ENCODE results near the gene GDPD4.

Gene GDPD4

DNA sequence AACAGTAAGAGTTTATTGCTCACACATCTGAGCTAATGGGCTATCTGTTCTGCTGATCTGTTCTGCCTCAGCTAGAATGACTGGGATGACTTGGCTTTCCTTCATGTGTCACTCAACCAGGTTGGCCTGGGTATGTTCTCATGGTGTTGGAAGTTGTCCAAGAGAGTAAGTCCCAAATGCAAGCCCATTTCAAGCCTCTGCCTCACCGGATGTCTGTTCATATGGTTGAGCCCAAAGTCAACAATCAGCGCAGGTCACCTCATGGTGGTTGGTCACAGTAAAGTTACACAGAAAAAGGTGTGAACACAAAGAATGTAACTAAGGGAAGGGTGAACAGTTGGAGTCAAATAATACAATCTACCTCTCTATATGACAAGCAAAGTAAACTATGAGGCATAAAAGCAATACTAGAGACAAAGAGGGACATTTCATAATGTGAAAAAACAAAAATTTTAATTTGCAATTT is 1.9 kb downstream of the GDPD4 start:
- no peak for DNase-seq

- DNase-seq, result no peak
Observed at GRCh38 chr11:77294040-77294439, 7.4 kb downstream of the GDPD4 start.

DNA sequence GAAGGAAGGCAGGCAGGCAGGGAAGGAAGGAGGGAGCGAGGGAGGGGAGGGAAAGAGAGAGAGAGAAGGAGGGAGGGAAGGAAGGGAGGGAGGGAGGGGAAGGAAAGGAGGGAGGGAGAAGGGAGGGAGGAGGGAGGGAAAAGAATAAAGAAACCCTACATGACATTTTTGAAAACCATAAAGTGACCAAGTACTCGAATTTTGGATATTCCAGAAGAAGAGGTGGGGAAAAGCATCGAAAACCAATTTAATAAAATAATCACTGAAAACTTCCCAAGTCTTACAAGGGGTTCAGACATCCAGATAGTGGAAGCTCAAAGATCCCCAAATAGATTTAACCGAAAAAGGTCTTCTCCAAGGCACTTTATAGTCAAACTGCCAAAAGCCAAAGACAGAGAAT is 11.7 kb downstream of the GDPD4 start:
- DNase-seq, result no peak

- no peak for DNase-seq
Observed at GRCh38 chr11:77287615-77288273, 13.7 kb downstream of the GDPD4 start.

DNA sequence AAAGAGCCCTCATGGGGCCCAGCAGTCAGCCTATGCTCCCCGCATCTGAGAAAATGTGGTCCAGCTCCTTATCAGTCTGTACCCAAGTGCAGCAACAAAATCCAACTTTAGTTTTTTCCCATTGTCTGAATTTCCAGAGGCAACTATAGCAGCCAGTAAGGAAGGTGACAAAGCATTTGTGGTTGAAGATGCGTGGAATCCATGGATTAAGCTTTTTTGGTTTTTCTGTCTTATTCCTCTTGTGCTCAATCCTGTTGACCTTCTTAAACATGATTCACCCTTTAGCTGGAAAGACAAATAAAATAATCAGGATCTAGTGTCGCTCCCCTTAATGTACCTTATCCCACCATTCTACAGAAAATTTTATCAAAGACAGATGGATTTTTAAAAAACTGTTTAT is 14.3 kb downstream of the GDPD4 start:
- DNase-seq, result no peak

- no peak for DNase-seq
Observed at GRCh38 chr11:77284476-77285468, 16.7 kb downstream of the GDPD4 start.

DNA sequence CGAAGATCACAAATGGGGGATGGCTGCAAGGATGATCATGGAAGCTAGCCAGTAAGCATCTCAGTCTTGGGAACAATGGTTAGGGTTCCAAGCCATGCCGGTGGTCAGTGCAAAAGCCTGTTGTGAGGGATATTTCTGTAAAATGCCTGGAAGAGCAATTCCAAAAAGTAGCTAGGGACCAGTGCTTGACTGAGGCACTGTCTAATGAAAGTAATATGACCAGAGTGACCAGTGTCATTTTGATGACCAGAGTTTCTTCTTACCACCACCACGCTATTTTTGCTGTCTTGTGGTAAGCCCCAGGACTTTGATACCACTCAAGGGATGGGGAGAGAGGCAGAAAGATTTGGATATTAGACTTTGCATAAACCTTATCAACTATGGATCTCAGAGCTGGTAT is 18.4 kb downstream of the GDPD4 start:
- no peak for DNase-seq

DNA sequence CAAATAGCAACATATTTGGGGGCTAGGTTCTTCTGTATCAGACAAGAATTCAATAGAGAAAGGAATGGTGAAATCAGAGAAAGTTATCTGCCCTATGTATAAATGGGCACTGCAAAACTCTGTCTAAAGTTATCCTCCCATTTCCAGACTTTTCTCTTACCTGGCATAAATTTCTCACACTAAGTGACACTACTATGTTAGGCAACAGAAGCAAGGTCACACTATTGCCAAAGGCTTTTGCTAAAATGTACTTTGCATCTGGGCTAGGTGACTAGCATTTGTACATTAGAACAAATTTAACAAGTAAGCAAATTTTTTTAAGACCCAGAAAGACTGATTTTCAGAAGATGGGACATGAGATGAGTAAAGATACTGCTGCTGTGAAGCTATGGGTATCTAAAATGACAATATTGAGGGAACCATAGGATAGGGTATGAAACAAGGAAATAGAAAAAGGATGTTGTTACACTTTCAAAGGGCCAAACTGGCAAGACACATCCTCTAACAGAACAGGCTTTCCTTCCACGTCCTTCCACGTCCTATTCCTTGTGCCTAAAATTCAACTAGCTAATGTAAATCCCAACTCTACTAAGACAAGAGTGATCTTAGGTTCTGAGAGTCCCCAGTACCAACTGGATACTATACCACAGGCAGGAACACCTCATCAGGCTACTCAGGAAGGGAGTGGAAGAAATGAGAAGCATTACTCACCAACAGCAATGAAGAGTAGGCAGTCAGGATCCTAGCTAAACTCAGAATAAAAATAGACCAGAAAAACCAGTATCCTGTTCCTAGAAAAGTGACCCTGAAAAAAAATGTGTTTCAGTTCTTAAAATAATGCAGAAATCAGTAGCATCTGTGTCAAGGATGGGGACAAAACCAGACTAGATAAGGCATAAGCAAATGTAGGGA is 22.6 kb downstream of the GDPD4 start:
- no peak for DNase-seq

- DNase-seq, result no peak
Observed at GRCh38 chr11:77276271-77276670, 25.2 kb downstream of the GDPD4 start.

DNA sequence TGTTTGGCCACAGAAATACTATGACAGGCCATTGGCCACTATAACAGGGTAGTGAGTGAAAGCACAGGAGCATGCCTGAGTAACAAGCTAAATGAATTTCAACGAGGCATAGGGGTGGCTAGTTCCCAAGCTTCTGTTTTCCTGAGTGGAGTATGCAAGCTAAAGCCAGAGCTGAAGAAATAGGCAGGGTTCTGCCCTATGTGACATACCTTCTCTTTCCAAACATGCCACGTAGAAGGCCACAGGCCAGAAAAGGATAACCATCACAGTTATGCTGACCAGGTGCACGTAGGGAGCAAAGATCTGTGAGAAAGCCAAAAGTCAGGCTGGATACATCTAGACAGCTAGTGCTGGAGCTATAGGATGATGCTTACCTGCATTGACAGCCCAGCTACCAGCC is 30.6 kb downstream of the GDPD4 start:
- DNase-seq, result no peak

- no peak for DNase-seq
Observed at GRCh38 chr11:77269484-77270123, 31.9 kb downstream of the GDPD4 start.

DNA sequence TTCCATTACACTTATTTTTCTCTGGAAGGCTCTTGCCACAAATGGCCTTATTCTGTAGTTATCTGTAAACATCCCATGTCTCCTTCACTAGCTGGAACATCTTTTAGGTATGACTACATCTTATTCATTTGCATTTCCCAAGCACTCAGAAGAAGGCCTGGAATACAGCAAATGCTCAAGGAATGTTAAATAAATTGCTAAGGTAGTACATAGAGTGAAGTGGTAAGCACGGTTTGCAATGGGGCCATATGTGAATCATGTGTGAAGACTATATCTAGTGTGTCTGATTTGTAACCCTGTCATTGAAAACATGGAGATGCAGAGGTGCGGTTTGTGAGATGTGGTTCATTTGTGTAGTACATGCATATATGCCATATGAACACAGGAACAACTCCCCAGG is 33.5 kb downstream of the GDPD4 start:
- no peak for DNase-seq

- no peak for DNase-seq
Observed at GRCh38 chr11:77266766-77267165, 34.7 kb downstream of the GDPD4 start.

DNA sequence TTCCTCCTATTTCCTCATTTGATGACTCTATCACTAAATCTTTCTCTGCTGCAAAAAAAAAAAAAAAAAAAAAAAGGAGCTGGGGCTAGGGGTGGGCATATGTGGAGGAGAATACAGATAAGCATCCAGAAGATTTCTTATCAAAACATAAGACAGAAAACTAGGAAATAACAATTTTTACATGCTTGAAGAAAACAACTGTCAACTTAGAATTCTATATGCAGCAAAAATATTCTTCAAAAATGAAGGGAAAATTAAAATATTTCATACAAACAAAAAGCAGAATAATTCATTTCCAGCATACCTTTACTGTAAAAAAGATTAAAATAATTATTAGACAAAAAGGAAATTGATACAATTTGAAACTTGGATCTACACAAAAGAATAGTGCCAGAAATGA is 38.7 kb downstream of the GDPD4 start:
- no peak for DNase-seq

DNA sequence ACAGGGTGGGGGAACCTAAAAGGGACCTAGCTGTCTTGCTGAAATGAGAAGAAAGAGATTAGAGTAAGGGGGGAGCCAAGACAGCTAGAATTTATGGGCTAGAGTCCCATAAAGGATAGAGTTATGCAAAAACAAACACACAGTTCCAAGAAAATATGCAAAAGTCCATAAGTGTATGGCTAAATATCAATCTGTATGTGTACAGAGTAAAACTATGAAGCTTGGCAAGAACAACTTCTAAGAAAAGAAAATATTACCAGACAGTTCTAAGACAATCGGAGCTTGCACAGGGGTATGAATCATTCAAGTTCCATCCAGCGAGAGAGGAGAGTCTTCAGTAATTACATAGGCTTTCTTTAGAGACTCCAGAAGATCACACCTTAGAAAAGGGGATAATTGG is 41.8 kb downstream of the GDPD4 start:
- no peak for DNase-seq

DNA sequence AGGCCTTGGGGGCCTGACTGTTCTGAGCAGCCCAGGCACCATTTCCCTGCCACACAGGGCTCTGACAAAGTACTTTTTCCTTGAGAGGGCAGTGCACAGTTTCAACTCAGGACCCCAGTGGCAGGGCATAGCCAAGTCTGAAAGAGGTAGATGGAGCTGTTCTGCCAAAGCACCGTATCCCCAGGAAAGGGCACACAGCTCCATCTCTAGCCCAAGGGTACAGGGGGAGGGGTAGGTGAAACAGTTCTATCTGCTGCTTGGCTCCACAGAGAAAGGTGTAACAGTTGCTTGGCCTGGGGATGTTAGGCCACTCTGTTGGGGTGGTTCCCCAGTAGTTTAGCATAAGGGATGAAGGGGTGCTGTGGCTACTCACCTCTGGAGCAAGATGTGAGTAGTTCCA is 47.8 kb downstream of the GDPD4 start:
- no peak for DNase-seq

DNA sequence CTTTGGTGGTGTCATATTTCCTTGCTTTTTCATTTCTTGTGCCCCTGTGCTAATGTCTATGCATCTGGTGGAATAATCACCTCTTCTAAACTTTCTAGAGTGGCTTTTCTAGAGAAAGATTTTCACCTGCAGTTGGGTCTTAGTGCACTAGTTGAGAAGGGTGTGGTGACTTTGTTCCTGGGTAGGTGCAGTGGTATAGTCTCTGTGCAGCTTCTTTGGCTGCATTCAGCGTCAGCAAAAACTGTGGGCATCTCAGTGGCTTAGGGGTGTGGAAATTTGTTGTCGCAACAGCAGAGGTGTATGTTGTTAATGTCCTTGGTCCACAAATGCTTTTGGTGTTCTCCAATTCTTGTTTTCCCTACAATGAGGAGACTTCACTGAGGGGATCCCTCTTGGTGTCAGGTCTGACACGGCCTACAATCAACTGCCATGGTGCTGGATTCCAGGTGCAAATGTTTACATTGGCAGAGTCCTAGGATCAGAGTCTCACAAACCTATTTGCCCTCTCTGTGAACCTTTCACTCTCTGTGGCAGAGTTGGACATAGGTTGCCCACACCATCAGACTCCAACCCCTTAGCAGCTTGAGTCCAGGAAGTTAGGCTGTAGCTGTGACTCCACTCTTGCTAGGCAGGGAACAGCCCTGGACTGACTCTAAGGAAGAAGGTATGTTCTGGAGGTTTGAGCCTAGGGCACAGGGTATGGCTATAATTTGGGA is 48.8 kb downstream of the GDPD4 start:
- no peak for DNase-seq

DNA sequence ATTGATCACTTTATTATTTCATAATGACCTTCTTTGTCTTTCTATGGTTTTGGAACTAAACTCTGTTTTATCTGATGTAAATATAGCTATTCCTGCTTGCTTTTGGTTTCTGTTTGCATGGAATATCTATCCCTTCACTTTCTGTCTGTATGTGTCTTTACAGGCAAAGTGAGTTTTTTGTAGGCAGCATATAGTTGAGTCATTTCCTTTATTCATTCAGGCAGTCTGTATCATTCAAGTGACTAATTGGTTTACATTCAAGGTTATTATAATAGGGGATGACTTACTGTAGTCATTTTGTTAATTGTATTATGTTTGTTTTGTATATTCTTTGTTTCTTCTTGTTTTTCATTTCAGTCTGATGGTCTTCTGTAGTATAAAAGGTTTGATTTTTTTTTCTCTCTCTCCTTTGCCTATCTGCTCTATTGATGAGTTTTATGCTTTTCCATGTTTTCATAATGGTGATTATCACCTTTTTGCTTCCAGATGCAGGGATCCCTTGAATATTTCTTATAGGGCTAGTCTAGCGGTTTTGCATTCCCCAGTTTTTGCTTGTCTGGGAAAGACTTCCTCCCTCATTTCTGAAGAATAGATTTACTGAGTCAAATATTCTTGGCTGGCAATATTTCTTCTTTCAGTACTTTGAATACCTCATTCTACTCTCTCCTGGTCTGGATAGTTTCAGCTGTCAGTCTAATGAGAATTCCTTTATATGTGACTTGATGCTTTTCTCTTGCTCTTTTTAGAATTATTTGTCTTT is 50.4 kb downstream of the GDPD4 start:
- DNase-seq, result no peak

DNA sequence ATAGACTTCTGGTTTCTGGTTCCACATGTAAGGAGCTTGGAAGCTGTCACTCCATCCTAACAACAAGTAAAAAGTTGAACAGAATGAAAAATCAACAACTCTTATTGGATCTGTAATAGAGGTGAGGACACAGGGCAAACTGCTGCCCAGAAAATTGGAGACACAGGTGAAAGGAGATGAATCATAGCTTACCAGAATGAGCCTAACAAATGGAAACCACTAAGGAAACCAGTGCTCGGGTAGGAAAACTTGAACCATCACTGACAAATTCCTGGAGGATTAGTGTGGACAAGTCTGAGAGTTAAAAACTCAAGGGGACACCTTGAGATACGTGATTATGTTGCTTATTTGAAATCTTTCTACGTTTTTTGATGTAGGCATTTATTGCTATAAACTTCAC is 52.1 kb downstream of the GDPD4 start:
- DNase-seq, result no peak

- DNase-seq, result no peak
Observed at GRCh38 chr11:77244277-77245027, 57.0 kb downstream of the GDPD4 start.
